Jurkat, Clone E6-1 (cell line): ENCODE data around the gene NAV2.

Experiments used
- DNase-seq: peaks from one replicate; pipeline ENCODE4 v3.0.0-alpha.2; 2011; ENCODE audit warnings: low read depth, low spot score
- H3K4me3 ChIP-seq: 2 replicates; pipeline ENCODE4 v1.5.1; 2011; ENCODE audit warnings: mild to moderate bottlenecking, low read length, control low read depth, moderate library complexity

NAV2 gene

DNA sequence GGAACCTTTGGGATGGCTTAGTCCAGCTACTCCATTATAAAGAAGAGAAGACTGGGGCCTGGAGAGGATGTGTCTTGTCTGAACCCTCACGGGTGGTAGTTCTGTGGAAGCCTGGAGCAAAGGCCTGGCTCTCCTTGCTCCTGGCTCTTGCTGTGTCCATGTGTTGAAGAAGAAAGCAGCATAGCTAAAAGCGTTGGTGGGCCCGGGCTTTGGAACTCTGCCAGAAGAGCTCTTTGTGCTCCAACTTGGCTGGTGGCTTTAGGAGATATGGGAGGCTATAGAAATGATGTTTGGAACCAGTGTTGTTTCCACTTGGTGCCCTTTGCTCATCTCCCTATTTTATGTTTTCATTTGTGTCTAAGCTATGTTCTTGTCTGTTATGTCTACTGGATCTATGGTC, 316.6 kb downstream of the NAV2 start:
- H3K4me3 ChIP-seq: no peak overlapping the region
- DNase-seq: no peak

DNA sequence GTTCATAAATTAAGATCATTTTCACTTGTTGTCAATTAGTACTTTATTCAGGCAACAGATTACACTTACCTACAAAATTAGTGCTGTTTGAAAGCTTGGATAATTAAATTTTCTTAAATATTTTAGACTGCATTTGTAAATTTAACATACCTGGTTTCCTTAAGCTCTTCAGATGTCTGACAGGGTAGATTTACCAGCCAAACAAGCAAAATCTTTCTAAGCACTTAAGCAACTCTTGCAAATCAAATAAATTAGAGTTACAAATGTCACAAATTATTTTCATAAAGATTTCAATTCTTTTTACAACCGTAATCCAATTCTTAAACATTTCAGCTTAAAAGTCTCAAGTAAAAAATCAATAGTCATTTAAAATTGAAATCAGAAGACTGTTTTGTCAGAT, 317.8 kb downstream of the NAV2 start:
- H3K4me3 ChIP-seq: no peak overlapping the region
- no peak for DNase-seq

DNA sequence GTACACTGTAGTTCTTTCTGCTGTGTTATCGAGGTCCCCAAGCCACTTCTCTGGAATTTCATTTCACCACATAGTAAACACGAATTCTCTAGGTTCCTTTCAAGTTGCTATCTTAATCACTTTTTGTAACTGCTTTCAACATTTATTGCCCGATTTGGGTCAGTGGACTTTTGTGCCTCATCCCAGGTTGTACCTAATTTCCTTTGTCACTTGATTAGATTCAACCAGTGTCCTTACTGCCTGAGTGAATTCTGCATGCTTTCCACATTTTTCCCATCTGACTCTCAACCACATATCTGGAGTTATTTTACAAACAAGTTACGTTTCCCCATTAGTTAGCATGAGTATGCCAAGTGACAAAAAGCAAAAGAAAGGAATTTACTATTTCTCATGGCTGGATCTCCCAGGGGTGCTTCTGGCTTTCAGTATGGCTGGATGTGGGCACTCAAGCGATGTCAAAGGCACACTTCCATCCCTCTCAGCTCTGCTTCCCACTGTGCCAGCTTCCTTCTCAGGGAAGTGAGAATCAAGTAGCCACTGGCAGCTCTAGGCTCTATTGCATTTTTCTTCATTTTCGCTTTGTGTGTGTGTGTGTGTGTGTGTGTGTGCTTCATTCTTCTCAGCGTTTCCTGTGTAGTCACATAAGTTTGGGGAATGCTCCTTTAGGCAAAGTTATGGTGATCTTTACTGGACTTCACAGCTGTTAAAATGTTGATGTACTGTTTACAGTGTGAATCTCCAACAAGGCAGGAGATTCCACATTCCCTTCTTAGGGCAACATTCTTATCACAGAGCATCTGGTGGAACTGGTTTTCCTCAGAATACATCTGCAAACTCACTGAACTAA, 318.7 kb downstream of the NAV2 start:
- H3K4me3 ChIP-seq: no peak overlapping the region
- DNase-seq: no peak

DNA sequence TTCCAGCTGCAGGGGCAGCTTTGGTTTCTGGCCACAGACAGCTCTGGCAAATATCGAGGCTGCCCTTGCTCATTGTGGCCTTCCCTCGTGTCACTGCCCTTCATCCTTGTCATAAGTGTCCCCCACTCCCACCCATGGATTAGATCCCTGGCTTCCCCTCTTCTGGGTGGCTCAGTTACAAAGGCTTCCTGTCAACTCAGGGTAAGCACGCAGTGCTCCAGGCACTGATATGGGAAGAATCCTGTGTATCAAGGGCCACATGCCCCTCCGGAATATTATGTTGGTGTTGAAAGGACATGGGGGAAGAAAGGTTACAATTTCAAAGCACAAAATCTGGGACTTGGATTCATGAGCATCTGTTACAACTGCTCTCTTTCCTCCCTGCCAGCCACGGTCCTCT, 319.5 kb downstream of the NAV2 start:
- H3K4me3 ChIP-seq: no peak overlapping the region
- no peak for DNase-seq

DNA sequence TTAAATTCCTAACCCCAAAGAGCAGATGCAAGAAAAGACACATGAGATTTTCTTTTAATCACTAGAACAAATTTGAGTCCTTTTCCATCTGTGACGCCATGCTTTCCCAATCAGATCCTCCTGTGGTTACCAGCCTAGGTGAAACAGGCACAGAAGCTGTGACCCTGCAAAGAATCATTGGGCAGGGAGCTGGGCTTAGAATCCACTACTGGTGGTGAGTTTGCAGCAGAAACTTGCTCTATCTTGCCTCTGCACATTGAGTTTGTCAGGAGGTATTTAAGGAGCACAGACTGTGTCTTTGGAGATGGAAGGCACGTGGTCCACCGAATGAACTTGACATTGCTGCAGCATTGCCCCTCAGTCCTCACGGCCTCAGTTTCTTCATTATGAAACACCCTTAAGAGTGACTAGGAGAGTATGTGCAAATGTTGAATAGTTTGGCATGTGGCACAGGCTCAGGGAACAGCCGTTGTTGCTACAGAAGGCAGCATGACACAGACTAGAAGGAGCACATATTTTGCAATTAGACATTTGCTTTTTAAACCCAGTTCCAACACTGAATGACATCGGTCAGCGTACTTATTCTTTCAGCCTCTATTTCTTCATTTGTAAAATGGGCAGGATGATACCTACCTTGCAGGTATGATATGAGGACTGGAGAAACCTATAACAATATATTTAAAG, 320.1 kb downstream of the NAV2 start:
- no peak for DNase-seq

DNA sequence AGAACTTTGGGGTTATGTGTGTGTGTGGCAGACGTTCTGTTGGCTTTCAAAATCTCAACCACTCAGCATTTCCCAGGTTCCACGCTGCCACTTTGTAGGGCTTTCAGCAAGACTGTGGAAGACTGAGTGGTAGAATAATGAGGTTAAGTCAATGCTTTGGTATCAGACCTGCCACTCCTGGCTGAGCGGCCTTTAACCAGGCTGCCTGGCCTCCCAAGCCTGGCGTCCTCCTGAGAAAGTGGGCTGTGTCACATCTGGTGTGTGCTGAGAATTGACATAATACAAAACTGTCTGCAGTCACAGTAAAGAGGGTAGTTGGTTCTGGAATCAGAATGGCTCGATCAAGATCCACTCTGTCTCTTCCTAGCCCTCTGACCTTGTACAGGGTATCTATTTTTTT, 321.2 kb downstream of the NAV2 start:
- H3K4me3 ChIP-seq: no peak overlapping the region
- DNase-seq: no peak

More for the DNA sequence above, 320.1 kb downstream of the NAV2 start:
- H3K4me3 ChIP-seq: no peak overlapping the region

DNA sequence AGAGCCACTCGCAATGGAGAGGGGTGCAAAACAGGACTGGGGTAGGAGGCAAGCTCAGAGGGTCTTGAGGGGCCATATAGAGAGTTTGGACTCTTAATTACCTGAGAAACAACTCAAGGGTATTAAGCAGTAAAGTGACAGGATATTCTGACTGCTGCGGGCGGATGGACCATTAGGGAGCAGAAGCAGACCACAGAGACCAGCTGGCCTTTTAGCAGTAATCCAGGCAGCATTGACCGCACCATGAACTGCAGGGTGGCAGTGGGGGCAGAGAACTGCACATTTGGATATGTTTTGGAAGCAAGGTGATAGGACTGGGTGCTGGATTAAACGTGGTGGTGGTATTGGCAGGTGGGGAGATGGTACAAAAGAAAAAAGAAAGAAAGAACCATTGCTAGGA, 322.3 kb downstream of the NAV2 start:
- no peak for DNase-seq
- H3K4me3 ChIP-seq: no peak overlapping the region

DNA sequence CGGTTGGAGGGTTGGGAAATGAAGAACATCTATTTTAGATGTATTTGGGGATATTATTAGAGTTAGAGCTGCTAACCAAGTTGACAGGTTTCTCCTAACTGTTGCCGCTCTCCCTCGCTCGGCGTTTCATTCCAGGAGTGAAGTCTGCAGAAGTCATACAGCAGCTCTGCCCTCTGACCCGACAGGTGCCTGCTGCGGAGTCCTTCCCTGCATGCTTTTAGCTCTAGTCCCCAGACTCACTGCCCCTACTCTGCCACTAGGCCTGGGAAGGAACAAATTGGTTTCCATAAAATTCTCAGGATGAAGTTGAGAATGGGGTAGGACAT, 322.7 kb downstream of the NAV2 start:
- DNase-seq: no peak
- no peak overlapping the region for H3K4me3 ChIP-seq

DNA sequence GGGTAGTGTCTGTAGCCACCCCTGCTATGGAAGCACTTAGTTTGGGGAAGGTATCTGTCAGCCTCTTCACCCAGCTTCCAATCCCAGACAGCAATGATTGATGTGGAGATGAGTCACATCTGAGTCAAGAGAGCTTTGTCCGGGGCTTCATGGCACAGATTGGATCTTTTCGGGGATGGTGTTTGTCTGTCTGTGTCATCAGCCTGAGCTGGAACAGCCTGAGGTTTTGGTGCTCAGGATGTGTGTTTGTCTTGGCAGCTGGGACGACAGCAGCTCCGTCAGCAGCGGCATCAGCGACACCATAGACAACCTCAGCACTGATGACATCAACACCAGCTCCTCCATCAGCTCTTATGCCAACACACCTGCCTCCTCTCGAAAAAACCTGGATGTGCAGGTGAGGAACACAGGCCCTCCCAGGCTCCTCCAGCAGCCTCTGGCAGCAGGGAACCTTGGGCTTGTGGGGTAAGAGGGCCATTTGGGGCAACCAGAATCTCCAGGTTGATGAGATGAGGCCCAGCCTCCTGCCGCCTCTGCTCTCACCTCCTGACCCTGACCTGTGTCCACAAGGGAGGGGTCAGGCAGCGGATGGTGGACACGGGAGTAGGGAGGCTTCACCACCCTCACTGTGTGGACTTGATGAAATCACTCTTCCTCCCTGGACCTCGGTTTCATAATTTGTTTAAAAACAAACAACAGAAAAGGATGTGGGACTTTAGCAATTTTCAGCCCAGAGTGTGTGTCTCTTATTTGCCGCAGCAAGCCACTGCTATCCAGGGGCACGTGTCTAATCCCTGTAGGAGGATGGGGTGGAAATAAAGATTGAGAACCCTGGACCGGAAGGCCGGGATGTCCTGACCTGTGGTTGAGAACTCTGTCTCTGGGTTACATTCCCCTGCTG, 323.3 kb downstream of the NAV2 start:
- no peak overlapping the region for H3K4me3 ChIP-seq
- DNase-seq: no peak

DNA sequence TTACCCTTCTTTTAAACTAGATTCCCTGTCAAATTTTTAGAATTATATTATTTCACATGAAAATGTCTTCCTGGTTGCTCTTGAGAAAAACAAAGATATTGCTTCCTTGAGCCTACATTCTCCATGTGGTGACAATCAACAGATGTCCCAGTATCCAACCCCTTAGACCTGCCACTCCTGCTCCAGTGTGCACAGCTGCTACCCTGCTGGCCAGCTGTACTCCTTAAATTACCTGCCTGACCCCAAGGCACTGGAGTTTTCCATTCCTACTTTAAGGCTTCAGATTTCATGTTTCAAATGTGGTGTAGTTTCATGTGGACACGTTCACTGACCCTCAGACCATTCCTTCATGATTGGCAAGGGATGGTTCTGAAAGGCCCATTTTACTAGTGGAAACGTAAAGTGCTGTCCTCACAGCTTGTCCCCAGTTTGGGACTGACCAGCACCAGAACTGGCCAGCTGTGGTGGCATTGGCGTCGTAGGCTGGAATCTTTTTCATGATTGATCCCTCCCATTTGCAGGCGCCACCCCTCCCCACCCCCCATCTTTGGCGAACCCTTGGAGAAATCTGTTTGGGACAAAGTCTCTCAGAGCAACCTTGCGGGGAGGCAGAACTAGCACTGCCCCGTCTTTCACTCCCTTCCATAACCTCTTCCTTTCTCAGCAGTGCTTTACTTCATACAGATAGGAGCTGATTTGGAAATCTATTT, 324.1 kb downstream of the NAV2 start:
- H3K4me3 ChIP-seq: no peak overlapping the region
- DNase-seq: no peak

DNA sequence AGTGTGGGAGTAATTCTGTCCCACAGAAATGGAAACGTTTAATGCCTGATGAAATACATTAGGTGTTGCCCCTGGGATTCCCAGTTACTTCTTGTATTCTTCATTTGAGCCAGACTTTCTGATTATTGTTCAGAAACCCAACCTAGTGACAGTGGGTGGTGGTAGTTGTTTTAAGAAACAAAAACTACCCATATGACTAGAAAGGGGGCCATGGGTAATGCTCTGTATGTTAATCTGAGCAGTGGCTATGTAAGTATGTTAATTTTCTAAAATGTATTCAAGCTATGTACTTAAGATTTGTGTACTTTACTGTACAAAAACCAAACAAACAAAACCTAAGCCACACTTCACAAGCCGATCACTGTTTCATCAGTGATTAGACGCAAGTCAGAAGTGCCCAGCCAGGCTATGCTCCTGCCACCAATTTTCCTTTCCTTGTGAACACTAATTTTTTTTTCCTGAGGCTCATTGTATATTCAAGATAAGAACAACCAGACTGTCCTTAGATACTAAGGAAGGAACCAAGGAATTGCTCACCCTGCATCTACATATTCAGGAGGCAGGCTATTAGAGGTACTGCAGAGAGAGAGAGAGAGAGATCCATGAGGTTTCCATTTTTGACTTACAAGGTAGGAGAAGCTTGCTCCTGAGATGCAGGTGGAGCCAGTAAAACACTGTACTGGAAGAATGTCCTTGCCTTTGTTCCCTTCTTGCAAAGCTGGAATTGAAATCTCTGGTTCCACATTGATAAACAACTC, 324.9 kb downstream of the NAV2 start:
- DNase-seq: no peak
- no peak overlapping the region for H3K4me3 ChIP-seq

DNA sequence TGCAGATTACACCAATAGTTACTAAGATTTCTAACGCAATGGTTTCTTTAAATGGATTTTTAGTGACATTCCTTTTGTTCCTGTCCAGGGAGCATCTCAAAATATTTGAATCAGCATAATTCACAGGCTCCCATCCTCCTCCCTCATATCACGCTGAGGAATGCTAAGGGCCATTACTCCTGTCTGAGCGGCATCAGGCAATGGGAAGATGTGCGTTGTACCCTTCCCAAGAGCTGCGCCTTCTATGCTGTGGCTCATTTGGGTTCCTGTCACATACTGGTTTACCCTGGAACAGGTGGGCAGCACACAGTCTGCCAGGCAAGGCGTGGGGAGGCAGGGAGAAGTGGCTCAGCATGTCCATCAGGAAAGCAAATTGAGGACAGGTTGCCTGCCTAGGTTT, 325.8 kb downstream of the NAV2 start:
- no peak for DNase-seq
- no peak overlapping the region for H3K4me3 ChIP-seq

DNA sequence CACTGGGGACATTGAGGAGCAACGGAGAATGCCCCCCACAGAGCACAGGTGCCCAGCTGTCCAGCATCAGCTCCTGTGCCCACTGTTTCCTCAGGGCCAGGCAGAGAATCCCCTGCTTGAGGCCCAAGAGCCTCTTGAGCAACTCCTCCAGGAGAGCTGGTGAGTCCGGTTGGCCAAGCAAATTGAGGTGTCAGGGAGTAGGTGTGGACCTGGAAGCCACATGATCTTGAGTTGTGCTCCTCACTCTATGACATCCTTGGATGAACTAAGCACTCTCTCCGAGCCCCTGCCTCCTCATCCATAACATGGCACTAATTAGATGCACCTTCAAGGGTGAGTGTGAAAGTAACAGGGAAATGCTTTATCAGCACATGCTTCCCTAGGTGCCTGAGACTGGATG, 326.3 kb downstream of the NAV2 start:
- H3K4me3 ChIP-seq: no peak overlapping the region
- no peak for DNase-seq

DNA sequence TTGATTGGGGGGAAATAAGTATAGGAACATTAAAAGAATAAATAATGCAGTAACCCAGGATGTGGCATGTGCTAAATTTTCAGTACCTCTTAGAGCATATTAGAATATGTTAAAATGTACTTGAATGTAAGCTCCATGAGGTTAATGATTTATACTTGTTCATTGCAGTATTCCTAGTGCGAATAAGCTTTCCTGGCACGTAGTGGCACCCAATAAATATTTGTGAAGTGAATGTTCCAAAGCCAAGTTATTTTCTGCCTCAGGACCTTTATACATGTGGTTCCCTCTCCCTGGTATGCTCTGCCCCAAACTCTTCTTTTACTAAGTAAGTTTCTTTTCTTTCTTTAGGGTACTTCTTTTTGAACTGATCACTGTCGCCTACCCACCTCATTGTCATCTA, 328.9 kb downstream of the NAV2 start:
- DNase-seq: no peak
- H3K4me3 ChIP-seq: no peak overlapping the region

DNA sequence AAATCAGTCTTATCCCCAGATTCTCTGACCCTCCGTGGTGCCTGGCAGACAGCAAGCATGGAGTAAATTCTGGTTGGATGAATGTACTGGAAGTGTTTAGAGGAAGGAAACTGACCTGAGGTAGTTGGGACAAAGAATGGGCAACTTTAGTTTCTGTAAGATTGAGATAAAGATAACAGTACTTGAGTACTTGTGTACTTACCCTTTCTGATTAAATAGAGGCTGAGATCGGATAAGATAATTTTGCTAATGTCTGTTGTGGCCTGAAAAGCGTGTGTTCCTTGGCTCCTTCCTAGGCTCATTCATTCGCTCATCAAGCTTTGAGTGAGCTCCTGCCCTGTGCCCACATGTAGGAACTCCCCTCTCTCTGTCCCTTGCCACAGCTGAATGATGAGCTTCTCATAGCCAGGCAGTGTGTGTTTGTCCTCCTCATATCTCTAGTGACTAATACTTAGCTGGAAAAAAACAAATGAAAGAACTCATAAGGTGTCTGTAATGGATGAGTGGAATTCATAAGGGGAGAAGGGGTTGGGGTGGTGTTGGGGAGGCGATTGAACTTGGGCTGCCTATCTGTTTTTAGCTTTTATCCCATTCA, 329.5 kb downstream of the NAV2 start:
- H3K4me3 ChIP-seq: no peak overlapping the region
- no peak for DNase-seq

DNA sequence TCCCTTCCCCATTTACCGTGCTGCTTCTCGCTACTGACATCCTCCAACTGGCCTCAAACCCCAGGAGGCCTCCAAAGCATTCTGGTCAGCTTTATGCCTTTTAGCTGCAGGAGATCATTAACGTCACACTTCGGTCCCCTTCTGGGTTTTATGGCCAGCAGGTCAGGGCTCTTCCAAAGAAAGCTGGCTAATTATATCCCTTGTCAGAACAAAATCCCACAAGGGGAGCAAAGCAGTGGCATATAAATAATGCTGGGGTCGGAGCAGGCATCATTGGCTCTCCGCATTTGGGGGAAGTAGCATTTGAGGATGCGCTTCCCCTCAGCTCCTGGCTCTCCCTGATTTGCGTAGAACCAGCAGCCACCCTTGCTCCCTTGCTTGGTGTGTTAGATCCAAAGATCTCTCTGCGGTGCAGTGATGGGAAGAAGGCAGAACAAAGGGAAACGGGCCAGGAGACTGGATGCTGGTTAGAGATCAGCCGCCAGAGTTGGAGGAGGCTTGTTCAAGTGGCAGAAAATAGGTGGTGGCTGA, 330.2 kb downstream of the NAV2 start:
- H3K4me3 ChIP-seq: no peak overlapping the region
- DNase-seq: no peak

DNA sequence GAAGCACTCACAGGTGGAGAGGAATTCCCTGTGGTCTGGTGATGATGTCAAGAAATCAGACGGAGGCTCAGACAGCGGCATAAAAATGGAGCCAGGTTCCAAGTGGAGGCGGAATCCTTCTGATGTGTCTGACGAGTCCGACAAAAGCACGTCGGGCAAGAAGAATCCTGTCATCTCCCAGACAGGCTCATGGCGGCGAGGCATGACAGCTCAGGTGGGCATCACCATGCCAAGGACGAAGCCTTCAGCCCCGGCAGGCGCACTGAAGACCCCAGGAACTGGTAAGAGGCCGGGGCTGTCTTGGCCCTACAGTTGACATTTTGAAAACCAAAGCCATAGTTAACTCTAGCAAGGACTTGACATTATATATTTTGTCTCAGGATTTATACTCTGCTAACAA, 331.4 kb downstream of the NAV2 start:
- DNase-seq: no peak
- no peak overlapping the region for H3K4me3 ChIP-seq

DNA sequence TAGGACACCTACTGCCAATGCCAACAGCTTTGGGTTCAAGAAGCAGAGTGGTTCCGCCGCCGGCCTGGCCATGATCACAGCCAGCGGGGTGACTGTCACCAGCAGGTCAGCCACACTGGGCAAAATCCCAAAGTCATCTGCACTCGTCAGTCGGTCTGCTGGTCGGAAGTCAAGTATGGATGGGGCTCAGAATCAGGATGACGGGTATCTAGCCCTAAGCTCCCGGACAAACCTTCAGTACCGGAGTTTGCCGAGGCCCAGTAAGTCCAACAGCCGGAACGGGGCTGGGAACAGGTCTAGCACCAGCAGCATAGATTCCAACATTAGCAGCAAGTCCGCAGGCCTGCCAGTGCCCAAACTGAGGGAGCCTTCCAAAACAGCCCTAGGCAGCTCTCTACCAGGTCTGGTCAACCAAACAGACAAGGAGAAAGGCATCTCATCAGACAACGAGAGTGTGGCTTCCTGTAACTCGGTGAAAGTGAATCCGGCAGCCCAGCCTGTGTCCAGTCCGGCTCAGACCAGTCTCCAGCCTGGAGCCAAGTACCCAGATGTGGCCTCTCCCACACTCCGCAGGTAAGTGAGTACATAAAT, 332.6 kb downstream of the NAV2 start:
- no peak for DNase-seq

More for the DNA sequence above, 332.6 kb downstream of the NAV2 start:
- H3K4me3 ChIP-seq: no peak overlapping the region
